SK-N-SH treated with all-trans-retinoic acid at 6 μM for 48 hours (cell line): ENCODE data around the gene KRT86.
"Not testable (repeated sequence)": the region's sequence is repeated elsewhere in the genome, so short reads cannot be mapped to it uniquely, and the experiment has no call there.

ENCODE experiments used
- ESRRG ChIP-seq: fragments of 250-450 bp; sonication (Bioruptor Pico); IDR thresholded peaks from 2 replicates; pipeline ENCODE4 v1.6.1; 2021; ENCODE audit warnings: mild to moderate bottlenecking
- PATZ1 ChIP-seq: fragments of 250-450 bp; sonication (Bioruptor Pico); IDR thresholded peaks from 2 replicates; pipeline ENCODE4 v1.8.0; 2020; ENCODE audit warnings: mild to moderate bottlenecking, moderate library complexity, borderline replicate concordance
- PPARA ChIP-seq: fragments of 250-450 bp; sonication (Bioruptor Pico); IDR thresholded peaks from 2 replicates; pipeline ENCODE4 v1.5.0; 2020; ENCODE audit warnings: mild to moderate bottlenecking, borderline replicate concordance
- TCF4 ChIP-seq: fragments of 250-450 bp; sonication (Bioruptor Pico); IDR thresholded peaks from 2 replicates; pipeline ENCODE4 v1.8.0; 2021; ENCODE audit warnings: mild to moderate bottlenecking, moderate library complexity, borderline replicate concordance
- ZFP3 ChIP-seq: fragments of 250-450 bp; sonication (Bioruptor Pico); IDR thresholded peaks from 2 replicates; pipeline ENCODE4 v1.5.0; 2020; ENCODE audit warnings: mild to moderate bottlenecking, moderate library complexity
- ZFP30 ChIP-seq: fragments of 450-650 bp; formaldehyde crosslinking; IDR thresholded peaks from 2 replicates; pipeline ENCODE4 v1.5.0; 2022; ENCODE audit warnings: mild to moderate bottlenecking, moderate library complexity
- TF ChIP-seq, protein P1 (sequence below): fragments of 250-450 bp; sonication (Bioruptor Pico); IDR thresholded peaks from 2 replicates; pipeline ENCODE4 v1.5.1; 2020; ENCODE audit warnings: low read depth, mild to moderate bottlenecking, moderate library complexity
- TF ChIP-seq, protein P2 (sequence below): fragments of 250-450 bp; sonication (Bioruptor Pico); IDR thresholded peaks from 2 replicates; pipeline ENCODE4 v1.5.0; 2020; ENCODE audit warnings: mild to moderate bottlenecking, moderate library complexity
- TF ChIP-seq, protein P3 (sequence below): fragments of 250-450 bp; sonication (Bioruptor Pico); IDR thresholded peaks from 2 replicates; pipeline ENCODE4 v1.5.1; 2021; ENCODE audit warnings: mild to moderate bottlenecking, moderate library complexity

GRCh38 chr12:52286857-52287785, 12.7 kb downstream of the KRT86 start:
- TF ChIP-seq PATZ1 (CRISPR knock-in tag); ZFP3; PPARA (CRISPR knock-in tag); ZFP30 (CRISPR knock-in tag); ESRRG (CRISPR knock-in tag); TCF4 (CRISPR knock-in tag): not testable (repeated sequence)
- TF ChIP-seq, protein P1, sequence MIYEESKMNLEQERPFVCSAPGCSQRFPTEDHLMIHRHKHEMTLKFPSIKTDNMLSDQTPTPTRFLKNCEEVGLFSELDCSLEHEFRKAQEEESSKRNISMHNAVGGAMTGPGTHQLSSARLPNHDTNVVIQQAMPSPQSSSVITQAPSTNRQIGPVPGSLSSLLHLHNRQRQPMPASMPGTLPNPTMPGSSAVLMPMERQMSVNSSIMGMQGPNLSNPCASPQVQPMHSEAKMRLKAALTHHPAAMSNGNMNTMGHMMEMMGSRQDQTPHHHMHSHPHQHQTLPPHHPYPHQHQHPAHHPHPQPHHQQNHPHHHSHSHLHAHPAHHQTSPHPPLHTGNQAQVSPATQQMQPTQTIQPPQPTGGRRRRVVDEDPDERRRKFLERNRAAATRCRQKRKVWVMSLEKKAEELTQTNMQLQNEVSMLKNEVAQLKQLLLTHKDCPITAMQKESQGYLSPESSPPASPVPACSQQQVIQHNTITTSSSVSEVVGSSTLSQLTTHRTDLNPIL (CRISPR knock-in tag), result not testable (repeated sequence)
- TF ChIP-seq, protein P2, sequence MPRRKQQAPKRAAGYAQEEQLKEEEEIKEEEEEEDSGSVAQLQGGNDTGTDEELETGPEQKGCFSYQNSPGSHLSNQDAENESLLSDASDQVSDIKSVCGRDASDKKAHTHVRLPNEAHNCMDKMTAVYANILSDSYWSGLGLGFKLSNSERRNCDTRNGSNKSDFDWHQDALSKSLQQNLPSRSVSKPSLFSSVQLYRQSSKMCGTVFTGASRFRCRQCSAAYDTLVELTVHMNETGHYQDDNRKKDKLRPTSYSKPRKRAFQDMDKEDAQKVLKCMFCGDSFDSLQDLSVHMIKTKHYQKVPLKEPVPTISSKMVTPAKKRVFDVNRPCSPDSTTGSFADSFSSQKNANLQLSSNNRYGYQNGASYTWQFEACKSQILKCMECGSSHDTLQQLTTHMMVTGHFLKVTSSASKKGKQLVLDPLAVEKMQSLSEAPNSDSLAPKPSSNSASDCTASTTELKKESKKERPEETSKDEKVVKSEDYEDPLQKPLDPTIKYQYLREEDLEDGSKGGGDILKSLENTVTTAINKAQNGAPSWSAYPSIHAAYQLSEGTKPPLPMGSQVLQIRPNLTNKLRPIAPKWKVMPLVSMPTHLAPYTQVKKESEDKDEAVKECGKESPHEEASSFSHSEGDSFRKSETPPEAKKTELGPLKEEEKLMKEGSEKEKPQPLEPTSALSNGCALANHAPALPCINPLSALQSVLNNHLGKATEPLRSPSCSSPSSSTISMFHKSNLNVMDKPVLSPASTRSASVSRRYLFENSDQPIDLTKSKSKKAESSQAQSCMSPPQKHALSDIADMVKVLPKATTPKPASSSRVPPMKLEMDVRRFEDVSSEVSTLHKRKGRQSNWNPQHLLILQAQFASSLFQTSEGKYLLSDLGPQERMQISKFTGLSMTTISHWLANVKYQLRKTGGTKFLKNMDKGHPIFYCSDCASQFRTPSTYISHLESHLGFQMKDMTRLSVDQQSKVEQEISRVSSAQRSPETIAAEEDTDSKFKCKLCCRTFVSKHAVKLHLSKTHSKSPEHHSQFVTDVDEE (CRISPR knock-in tag), result not testable (repeated sequence)
- TF ChIP-seq, protein P3, sequence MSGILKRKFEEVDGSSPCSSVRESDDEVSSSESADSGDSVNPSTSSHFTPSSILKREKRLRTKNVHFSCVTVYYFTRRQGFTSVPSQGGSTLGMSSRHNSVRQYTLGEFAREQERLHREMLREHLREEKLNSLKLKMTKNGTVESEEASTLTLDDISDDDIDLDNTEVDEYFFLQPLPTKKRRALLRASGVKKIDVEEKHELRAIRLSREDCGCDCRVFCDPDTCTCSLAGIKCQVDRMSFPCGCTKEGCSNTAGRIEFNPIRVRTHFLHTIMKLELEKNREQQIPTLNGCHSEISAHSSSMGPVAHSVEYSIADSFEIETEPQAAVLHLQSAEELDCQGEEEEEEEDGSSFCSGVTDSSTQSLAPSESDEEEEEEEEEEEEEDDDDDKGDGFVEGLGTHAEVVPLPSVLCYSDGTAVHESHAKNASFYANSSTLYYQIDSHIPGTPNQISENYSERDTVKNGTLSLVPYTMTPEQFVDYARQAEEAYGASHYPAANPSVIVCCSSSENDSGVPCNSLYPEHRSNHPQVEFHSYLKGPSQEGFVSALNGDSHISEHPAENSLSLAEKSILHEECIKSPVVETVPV (CRISPR knock-in tag), result not testable (repeated sequence)
